ENCODE data around the gene DHTKD1.

The DHTKD1 gene

GRCh38 chr10:12036073-12036655 lies 32.6 kb upstream of the DHTKD1 start:
- no peaks in the 10 kb centered on the region for H3K27me3 ChIP-seq (ENCODE audit: control insufficient read depth in 3 of 3, insufficient read depth in 3 of 3, low read depth in 1 of 3, low read length in 3 of 3)
- WGBS, 2 donors (ENCODE audit: extremely low coverage in 2 of 2, insufficient read length in 2 of 2, insufficient replicate concordance in 1 of 2), result no CpG with 5 or more reads among the region's 3 CpGs
- H2BK15ac ChIP-seq (ENCODE audit: low read length), result no peak overlapping the region
- H2BK5ac ChIP-seq (ENCODE audit: low read length), result no peak overlapping the region
- H3K27ac ChIP-seq (replicated peaks; ENCODE audit: low read length), result no peak overlapping the region
- no peak overlapping the region for H3K4me2 ChIP-seq (ENCODE audit: insufficient read depth, low read length, poor library complexity, severe bottlenecking)
- H2AFZ ChIP-seq (ENCODE audit: low read length), result no peak overlapping the region
- no peak overlapping the region for H3K23ac ChIP-seq (ENCODE audit: low read depth, low read length, poor library complexity)
- no peak overlapping the region for H3K4ac ChIP-seq (ENCODE audit: low read length)
- H2BK12ac ChIP-seq (ENCODE audit: low read length), result no peak overlapping the region
- no peak overlapping the region for H3K14ac ChIP-seq (ENCODE audit: low read length)
- no peaks in the 10 kb centered on the region for H3K79me1 ChIP-seq (ENCODE audit: low read depth, low read length)
- H4K8ac ChIP-seq (ENCODE audit: low read depth, low read length), result no peak overlapping the region
- DNase-seq (ENCODE audit: low spot score), result no peak
- no peak overlapping the region for H2BK120ac ChIP-seq (ENCODE audit: low read depth, low read length)
- no peak overlapping the region for H2AK5ac ChIP-seq (ENCODE audit: low read depth, low read length)
- H3K18ac ChIP-seq (ENCODE audit: low read length), result no peak overlapping the region
- H3K9me3 ChIP-seq (replicated peaks in 1 of 2; ENCODE audit: control insufficient read depth in 2 of 2, insufficient read depth in 1 of 2, low read depth in 1 of 2, low read length in 2 of 2), result no peaks in the 10 kb centered on the region
- peaks cover 2 to 57% of the 10 kb centered on the region in 2 donors for H3K36me3 ChIP-seq (replicated peaks in 1 of 2; ENCODE audit: control insufficient read depth in 2 of 2, insufficient read depth in 2 of 2, low read length in 2 of 2)
- H4K91ac ChIP-seq (ENCODE audit: low read depth, low read length, poor library complexity), result no peak overlapping the region
- peaks cover 0 to 3% of the 10 kb centered on the region in 2 donors for H3K4me1 ChIP-seq (ENCODE audit: control insufficient read depth in 2 of 2, insufficient read depth in 1 of 2, low read depth in 1 of 2, low read length in 2 of 2)
- no peak overlapping the region for H3K9ac ChIP-seq (ENCODE audit: low read depth, low read length, poor library complexity)
- no peak overlapping the region for H3K4me3 ChIP-seq (ENCODE audit: low read length in 2 of 2)

- Histone ChIP-seq H3K9me3 (replicated peaks in 1 of 2; ENCODE audit: control insufficient read depth in 2 of 2, insufficient read depth in 1 of 2, low read depth in 1 of 2, low read length in 2 of 2) (no peaks in the 10 kb centered on the region), H4K8ac (ENCODE audit: low read depth, low read length) (no peak overlapping the region), H3K9ac (ENCODE audit: low read depth, low read length, poor library complexity) (peak overlapping the region; percentile 98), H3K18ac (ENCODE audit: low read length) (peak overlapping the region; percentile 98), H2BK5ac (ENCODE audit: low read length) (peak overlapping the region; percentile 99), H3K79me1 (ENCODE audit: low read depth, low read length) (peaks cover 6% of the 10 kb centered on the region), H2BK12ac (ENCODE audit: low read length) (peak overlapping the region; percentile 41), H3K27ac (replicated peaks; ENCODE audit: low read length) (peak overlapping the region; percentile 88), H3K4ac (ENCODE audit: low read length) (no peak overlapping the region), H2BK120ac (ENCODE audit: low read depth, low read length) (no peak overlapping the region), H3K23ac (ENCODE audit: low read depth, low read length, poor library complexity) (peak overlapping the region; percentile 87), H2BK15ac (ENCODE audit: low read length) (peak overlapping the region; percentile 63), H3K4me1 (ENCODE audit: control insufficient read depth in 2 of 2, insufficient read depth in 1 of 2, low read depth in 1 of 2, low read length in 2 of 2) (peaks cover 0 to 10% of the 10 kb centered on the region in 2 donors), H3K36me3 (replicated peaks in 1 of 2; ENCODE audit: control insufficient read depth in 2 of 2, insufficient read depth in 2 of 2, low read length in 2 of 2) (peaks cover 0 to 11% of the 10 kb centered on the region in 2 donors), H3K4me3 (ENCODE audit: low read length in 2 of 2) (peak overlapping the region; percentile 95 to 97), H3K4me2 (ENCODE audit: insufficient read depth, low read length, poor library complexity, severe bottlenecking) (peak overlapping the region; percentile 86), H2AFZ (ENCODE audit: low read length) (peak overlapping the region; percentile 100), H3K27me3 (ENCODE audit: control insufficient read depth in 3 of 3, insufficient read depth in 3 of 3, low read depth in 1 of 3, low read length in 3 of 3) (no peaks in the 10 kb centered on the region), H3K14ac (ENCODE audit: low read length) (peak overlapping the region; percentile 97), H4K91ac (ENCODE audit: low read depth, low read length, poor library complexity) (peak overlapping the region; percentile 40), H2AK5ac (ENCODE audit: low read depth, low read length) (peak overlapping the region; percentile 91)
- WGBS, 2 donors (ENCODE audit: extremely low coverage in 2 of 2, insufficient read length in 2 of 2, insufficient replicate concordance in 1 of 2), result no CpG with 5 or more reads among the region's 26 CpGs
- no peak for DNase-seq (ENCODE audit: low spot score)
Observed at GRCh38 chr10:12041766-12042408, 26.9 kb upstream of the DHTKD1 start.

- peak overlapping the region; percentile 63 for H2BK15ac ChIP-seq (ENCODE audit: low read length)
- H3K4ac ChIP-seq (ENCODE audit: low read length), result peak overlapping the region; percentile 11
- H3K9ac ChIP-seq (ENCODE audit: low read depth, low read length, poor library complexity), result peak overlapping the region; percentile 98
- H3K4me1 ChIP-seq (ENCODE audit: control insufficient read depth in 2 of 2, insufficient read depth in 1 of 2, low read depth in 1 of 2, low read length in 2 of 2), result peaks cover 0 to 10% of the 10 kb centered on the region in 2 donors
- H2AFZ ChIP-seq (ENCODE audit: low read length), result peak overlapping the region; percentile 100
- H2BK12ac ChIP-seq (ENCODE audit: low read length), result peak overlapping the region; percentile 41
- H3K18ac ChIP-seq (ENCODE audit: low read length), result peak overlapping the region; percentile 98
- H2BK120ac ChIP-seq (ENCODE audit: low read depth, low read length), result peak overlapping the region; percentile 91
- H3K79me1 ChIP-seq (ENCODE audit: low read depth, low read length), result peaks cover 6% of the 10 kb centered on the region
- H3K14ac ChIP-seq (ENCODE audit: low read length), result peak overlapping the region; percentile 97
- no peak overlapping the region for H4K91ac ChIP-seq (ENCODE audit: low read depth, low read length, poor library complexity)
- WGBS, 2 donors (ENCODE audit: extremely low coverage in 2 of 2, insufficient read length in 2 of 2, insufficient replicate concordance in 1 of 2), result no CpG with 5 or more reads among the region's 31 CpGs
- H4K8ac ChIP-seq (ENCODE audit: low read depth, low read length), result no peak overlapping the region
- peak overlapping the region; percentile 86 for H3K4me2 ChIP-seq (ENCODE audit: insufficient read depth, low read length, poor library complexity, severe bottlenecking)
- H3K9me3 ChIP-seq (replicated peaks in 1 of 2; ENCODE audit: control insufficient read depth in 2 of 2, insufficient read depth in 1 of 2, low read depth in 1 of 2, low read length in 2 of 2), result no peaks in the 10 kb centered on the region
- H2AK5ac ChIP-seq (ENCODE audit: low read depth, low read length), result peak overlapping the region; percentile 91
- peak overlapping the region; percentile 95 to 97 for H3K4me3 ChIP-seq (ENCODE audit: low read length in 2 of 2)
- peak overlapping the region; percentile 87 for H3K23ac ChIP-seq (ENCODE audit: low read depth, low read length, poor library complexity)
- peak overlapping the region; percentile 99 for H2BK5ac ChIP-seq (ENCODE audit: low read length)
- peak overlapping the region; percentile 88 for H3K27ac ChIP-seq (replicated peaks; ENCODE audit: low read length)
- no peaks in the 10 kb centered on the region for H3K27me3 ChIP-seq (ENCODE audit: control insufficient read depth in 3 of 3, insufficient read depth in 3 of 3, low read depth in 1 of 3, low read length in 3 of 3)
- no peak for DNase-seq (ENCODE audit: low spot score)
- H3K36me3 ChIP-seq (replicated peaks in 1 of 2; ENCODE audit: control insufficient read depth in 2 of 2, insufficient read depth in 2 of 2, low read length in 2 of 2), result peaks cover 0 to 10% of the 10 kb centered on the region in 2 donors
Observed at GRCh38 chr10:12042409-12042796, 26.4 kb upstream of the DHTKD1 start.

All from neuronal stem cell (in vitro differentiated cells).